ENCODE data around the gene HMCN1.

- TF ChIP-seq, protein P1, sequence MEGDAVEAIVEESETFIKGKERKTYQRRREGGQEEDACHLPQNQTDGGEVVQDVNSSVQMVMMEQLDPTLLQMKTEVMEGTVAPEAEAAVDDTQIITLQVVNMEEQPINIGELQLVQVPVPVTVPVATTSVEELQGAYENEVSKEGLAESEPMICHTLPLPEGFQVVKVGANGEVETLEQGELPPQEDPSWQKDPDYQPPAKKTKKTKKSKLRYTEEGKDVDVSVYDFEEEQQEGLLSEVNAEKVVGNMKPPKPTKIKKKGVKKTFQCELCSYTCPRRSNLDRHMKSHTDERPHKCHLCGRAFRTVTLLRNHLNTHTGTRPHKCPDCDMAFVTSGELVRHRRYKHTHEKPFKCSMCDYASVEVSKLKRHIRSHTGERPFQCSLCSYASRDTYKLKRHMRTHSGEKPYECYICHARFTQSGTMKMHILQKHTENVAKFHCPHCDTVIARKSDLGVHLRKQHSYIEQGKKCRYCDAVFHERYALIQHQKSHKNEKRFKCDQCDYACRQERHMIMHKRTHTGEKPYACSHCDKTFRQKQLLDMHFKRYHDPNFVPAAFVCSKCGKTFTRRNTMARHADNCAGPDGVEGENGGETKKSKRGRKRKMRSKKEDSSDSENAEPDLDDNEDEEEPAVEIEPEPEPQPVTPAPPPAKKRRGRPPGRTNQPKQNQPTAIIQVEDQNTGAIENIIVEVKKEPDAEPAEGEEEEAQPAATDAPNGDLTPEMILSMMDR (IDR thresholded peaks at IDR 0.05; ENCODE audit: low read length), result no peak
- TF ChIP-seq EZH2 (IDR thresholded peaks at IDR 0.05; ENCODE audit: borderline replicate concordance, low read length), result no peak
These were observed 430.6 kb downstream of the HMCN1 start for GRCh38 chr1:186164773-186165172.
